Smooth muscle cell (in vitro differentiated cells): ENCODE results near the gene FOXA3. TPM values are rescaled to one million over a fixed set of nuclear protein-coding genes. Genes with fewer than 3 reads are reported as not detected.

ENCODE experiments used
- DNase-seq: peaks from one replicate; lab custom pipeline; 2025; ENCODE audit not compliant: unreplicated experiment; lab: John Stamatoyannopoulos, UW
- H2AFZ ChIP-seq: fragments of 200-600 bp; sonication (generic); 2 replicates; pipeline ENCODE4 v1.6.0; 2016; ENCODE audit warnings: antibody characterized with exemption, low read depth, mild to moderate bottlenecking
- H3F3A ChIP-seq: fragments of 200-600 bp; sonication (generic); 2 replicates; pipeline ENCODE4 v1.6.0; 2017; ENCODE audit warnings: antibody characterized with exemption, low read depth
- H3K27ac ChIP-seq: fragments of 200-600 bp; sonication (generic); 2 replicates; pipeline ENCODE4 v1.5.1; 2016; ENCODE audit warnings: low read depth, mild to moderate bottlenecking
- H3K27me3 ChIP-seq: fragments of 200-600 bp; sonication (generic); 2 replicates; pipeline ENCODE4 v1.6.1; 2016; ENCODE audit warnings: low read depth, mild to moderate bottlenecking
- H3K36me3 ChIP-seq: fragments of 200-600 bp; sonication (generic); 2 replicates; pipeline ENCODE4 v1.5.1; 2016; ENCODE audit warnings: low read depth
- H3K4me1 ChIP-seq: fragments of 200-600 bp; sonication (generic); 2 replicates; pipeline ENCODE4 v1.5.1; 2016; ENCODE audit warnings: low read depth
- H3K4me2 ChIP-seq: fragments of 200-600 bp; sonication (generic); 2 replicates; pipeline ENCODE4 v1.6.0; 2016; ENCODE audit warnings: mild to moderate bottlenecking
- H3K4me3 ChIP-seq: fragments of 200-600 bp; sonication (generic); 2 replicates; pipeline ENCODE4 v1.5.1; 2016; ENCODE audit warnings: mild to moderate bottlenecking
- H3K79me2 ChIP-seq: fragments of 200-600 bp; sonication (generic); 2 replicates; pipeline ENCODE4 v1.6.0; 2016; ENCODE audit warnings: low read depth, mild to moderate bottlenecking
- H3K9ac ChIP-seq: fragments of 200-600 bp; sonication (generic); 2 replicates; pipeline ENCODE4 v1.6.0; 2016; ENCODE audit warnings: low read depth
- H3K9me3 ChIP-seq: fragments of 200-600 bp; sonication (generic); replicated peaks from 2 replicates; pipeline ENCODE4 v1.5.1; 2016; ENCODE audit warnings: low read depth
- H4K20me1 ChIP-seq: fragments of 200-600 bp; sonication (generic); 2 replicates; pipeline ENCODE4 v1.6.0; 2016; ENCODE audit warnings: low read depth
- WGBS: methylation state at CpG from one replicate; pipeline ENCODE4 v1.1.7; 2016; ENCODE audit warnings: low lambda C conversion rate; 5-methylcytosine and 5-hydroxymethylcytosine counted together
- polyA plus RNA-seq: library from polyadenylated mRNA; unstranded; fragments of >200 nt; fragmentation: Nextera tagmentation; extraction: Ambion mirVana; gene quantifications from 2 replicates; pipeline ENCODE4 v1.2.1, GENCODE V29; 2016
- total RNA-seq: library from RNA; depleted of rRNA; stranded (reverse); fragments of >200 nt; gene quantifications from 2 replicates; pipeline ENCODE4 v1.2.3, GENCODE V29; 2014
- TF ChIP-seq, protein P1 (sequence below): fragments of 200-600 bp; sonication (generic); IDR thresholded peaks from 2 replicates; pipeline ENCODE4 v1.5.1; 2017; ENCODE audit warnings: borderline replicate concordance, mild to moderate bottlenecking, antibody characterized with exemption; ENCODE audit not compliant: insufficient read depth, poor library complexity, severe bottlenecking

FOXA3 gene
- total and polyA plus RNA-seq, 2 experiments from 2014 or later: 0.50 to 0.76 TPM

DNA sequence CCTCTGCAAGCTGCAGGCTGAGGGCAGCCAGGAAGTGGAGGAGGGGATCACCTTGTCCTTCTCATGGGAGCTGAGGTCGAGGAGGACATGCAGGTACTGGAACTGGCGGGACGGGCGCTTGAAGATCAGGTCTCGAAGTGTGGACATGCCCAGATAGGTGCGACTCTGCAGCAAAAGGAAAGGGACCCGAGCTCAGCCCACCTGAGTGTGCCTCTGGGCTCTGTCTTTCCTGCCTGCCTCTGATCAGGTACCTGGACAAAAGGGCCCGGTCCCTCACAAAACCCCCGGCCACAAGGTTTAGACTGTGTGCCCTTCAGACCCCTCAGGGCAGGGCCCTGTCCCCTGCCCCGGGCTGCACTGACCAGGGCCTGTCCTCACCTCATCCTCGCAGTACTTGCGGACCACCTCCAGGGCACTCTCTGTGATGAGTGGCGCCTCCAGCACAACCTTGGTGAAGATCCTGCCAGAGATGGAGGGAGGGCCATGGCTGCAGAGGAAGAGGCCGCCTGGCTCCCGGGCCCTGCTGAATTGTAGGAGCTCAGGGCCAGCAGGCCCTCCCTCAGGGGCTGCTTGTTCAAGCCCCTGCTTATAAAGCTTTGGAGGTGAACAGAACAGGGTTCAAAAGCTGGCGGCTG is 36.5 kb upstream of the FOXA3 start:
- no peaks in the 10 kb centered on the region for H4K20me1 ChIP-seq
- no peaks in the 10 kb centered on the region for H3K9me3 ChIP-seq
- WGBS: 97% methylated on average over 16 of the region's 16 CpGs
- no peak overlapping the region for H3K4me2 ChIP-seq
- no peaks in the 10 kb centered on the region for H3K4me1 ChIP-seq
- no peaks in the 10 kb centered on the region for H3K27me3 ChIP-seq
- H3K79me2 ChIP-seq: no peaks in the 10 kb centered on the region
- DNase-seq: no peak
- TF ChIP-seq, protein P1, sequence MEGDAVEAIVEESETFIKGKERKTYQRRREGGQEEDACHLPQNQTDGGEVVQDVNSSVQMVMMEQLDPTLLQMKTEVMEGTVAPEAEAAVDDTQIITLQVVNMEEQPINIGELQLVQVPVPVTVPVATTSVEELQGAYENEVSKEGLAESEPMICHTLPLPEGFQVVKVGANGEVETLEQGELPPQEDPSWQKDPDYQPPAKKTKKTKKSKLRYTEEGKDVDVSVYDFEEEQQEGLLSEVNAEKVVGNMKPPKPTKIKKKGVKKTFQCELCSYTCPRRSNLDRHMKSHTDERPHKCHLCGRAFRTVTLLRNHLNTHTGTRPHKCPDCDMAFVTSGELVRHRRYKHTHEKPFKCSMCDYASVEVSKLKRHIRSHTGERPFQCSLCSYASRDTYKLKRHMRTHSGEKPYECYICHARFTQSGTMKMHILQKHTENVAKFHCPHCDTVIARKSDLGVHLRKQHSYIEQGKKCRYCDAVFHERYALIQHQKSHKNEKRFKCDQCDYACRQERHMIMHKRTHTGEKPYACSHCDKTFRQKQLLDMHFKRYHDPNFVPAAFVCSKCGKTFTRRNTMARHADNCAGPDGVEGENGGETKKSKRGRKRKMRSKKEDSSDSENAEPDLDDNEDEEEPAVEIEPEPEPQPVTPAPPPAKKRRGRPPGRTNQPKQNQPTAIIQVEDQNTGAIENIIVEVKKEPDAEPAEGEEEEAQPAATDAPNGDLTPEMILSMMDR: no peak
- H3K27ac ChIP-seq: no peak overlapping the region
- no peak overlapping the region for H2AFZ ChIP-seq
- H3K36me3 ChIP-seq: no peaks in the 10 kb centered on the region
- H3F3A ChIP-seq: no peaks in the 10 kb centered on the region
- H3K4me3 ChIP-seq: no peak overlapping the region
- no peak overlapping the region for H3K9ac ChIP-seq

DNA sequence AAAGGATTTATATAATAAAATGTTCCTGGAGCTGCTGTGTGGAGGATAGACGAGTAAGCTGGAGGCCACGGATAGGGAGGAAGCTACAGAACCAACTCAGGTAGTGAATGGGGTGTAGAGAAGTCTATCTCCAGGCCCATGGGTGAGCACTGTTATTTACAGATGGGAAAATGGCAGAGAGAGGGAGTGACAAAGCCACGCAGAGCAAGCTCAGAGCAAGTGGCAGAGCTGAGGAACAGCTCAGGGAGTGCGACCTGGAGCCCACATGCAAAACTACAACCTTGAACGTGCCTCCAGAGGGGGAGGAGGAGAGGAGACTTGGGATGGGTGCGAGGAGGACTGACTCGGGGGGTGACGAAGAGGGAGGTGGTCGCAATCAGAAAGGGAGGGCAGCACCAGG is 35.6 kb upstream of the FOXA3 start:
- no peak for DNase-seq
- no peak overlapping the region for H3K9ac ChIP-seq
- no peaks in the 10 kb centered on the region for H3K79me2 ChIP-seq
- H4K20me1 ChIP-seq: no peaks in the 10 kb centered on the region
- H3K27ac ChIP-seq: no peak overlapping the region
- no peaks in the 10 kb centered on the region for H3K36me3 ChIP-seq
- no peak overlapping the region for H2AFZ ChIP-seq
- no peaks in the 10 kb centered on the region for H3K27me3 ChIP-seq
- H3K4me2 ChIP-seq: no peak overlapping the region
- H3K4me1 ChIP-seq: no peaks in the 10 kb centered on the region
- no peaks in the 10 kb centered on the region for H3K9me3 ChIP-seq
- WGBS: 99% methylated on average over 8 of the region's 9 CpGs
- H3F3A ChIP-seq: no peaks in the 10 kb centered on the region
- TF ChIP-seq, protein P1: no peak
- H3K4me3 ChIP-seq: no peak overlapping the region

- no peaks in the 10 kb centered on the region for H3K4me1 ChIP-seq
- H3K4me2 ChIP-seq: no peak overlapping the region
- no peak overlapping the region for H3K9ac ChIP-seq
- no peaks in the 10 kb centered on the region for H3K9me3 ChIP-seq
- WGBS: 99% methylated on average over 16 of the region's 16 CpGs
- H3K36me3 ChIP-seq: no peaks in the 10 kb centered on the region
- H3F3A ChIP-seq: no peaks in the 10 kb centered on the region
- TF ChIP-seq, protein P1: no peak
- no peak overlapping the region for H2AFZ ChIP-seq
- no peaks in the 10 kb centered on the region for H3K79me2 ChIP-seq
- no peak overlapping the region for H3K4me3 ChIP-seq
- no peak overlapping the region for H3K27ac ChIP-seq
- no peaks in the 10 kb centered on the region for H3K27me3 ChIP-seq
- no peak for DNase-seq
- H4K20me1 ChIP-seq: no peaks in the 10 kb centered on the region
Observed at GRCh38 chr19:45828945-45829344, 35.2 kb upstream of the FOXA3 start.

- Histone ChIP-seq H3K4me1 (no peaks in the 10 kb centered on the region), H3K4me2 (no peak overlapping the region), H3K4me3 (no peak overlapping the region), H3K27me3 (no peaks in the 10 kb centered on the region), H3K9ac (no peak overlapping the region), H3K9me3 (no peaks in the 10 kb centered on the region), H4K20me1 (no peaks in the 10 kb centered on the region), H3K79me2 (no peaks in the 10 kb centered on the region), H2AFZ (no peak overlapping the region), H3K27ac (no peak overlapping the region), H3K36me3 (peaks cover 30% of the 10 kb centered on the region), H3F3A (no peaks in the 10 kb centered on the region)
- TF ChIP-seq, protein P1: no peak
- no peak for DNase-seq
- WGBS: 97% methylated on average over 7 of the region's 7 CpGs
Observed at GRCh38 chr19:45834970-45835369, 29.2 kb upstream of the FOXA3 start.
